ENCODE measurements around the gene RAB20.
"Not testable (repeated sequence)": the region's sequence is repeated elsewhere in the genome, so short reads cannot be mapped to it uniquely, and the experiment has no call there.

The RAB20 gene

DNA sequence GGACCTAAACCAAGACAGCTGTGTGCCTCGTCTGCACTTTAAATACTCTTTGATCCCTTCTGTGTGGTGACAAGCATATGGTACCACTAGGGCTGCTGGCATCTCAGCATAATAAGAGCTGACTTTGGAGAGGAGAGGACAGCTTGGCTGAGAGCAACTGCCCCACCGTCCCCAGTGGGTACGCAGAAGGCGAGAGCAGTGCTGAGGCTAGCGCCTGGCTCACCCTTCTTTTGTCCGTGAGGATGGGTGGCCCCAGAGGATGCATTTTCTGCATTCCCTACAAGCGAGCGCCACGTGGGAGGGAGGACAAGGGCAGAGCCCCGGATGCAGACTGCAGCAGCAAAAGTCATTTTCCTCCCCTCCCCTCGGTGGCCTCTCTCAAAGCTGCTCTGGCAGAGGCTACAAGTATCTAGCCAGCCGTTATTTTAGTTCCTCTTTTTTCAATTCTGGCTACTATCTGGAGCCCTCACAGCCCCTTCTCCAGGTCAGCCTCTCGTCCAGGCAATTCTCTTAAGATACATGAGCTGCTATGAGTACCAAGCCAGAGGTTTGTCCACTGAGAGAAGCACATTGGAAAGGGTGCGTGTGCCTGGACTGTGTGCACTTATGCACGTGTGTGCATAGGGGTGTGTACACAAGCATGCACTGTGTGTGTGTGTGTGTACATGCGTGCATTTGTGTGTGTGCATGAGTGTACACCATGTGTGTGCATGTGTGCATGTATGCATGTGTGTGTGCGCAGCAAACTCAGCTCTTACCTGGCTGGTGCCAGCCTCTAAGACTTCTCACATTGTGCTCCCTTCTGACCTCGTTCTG, 51.3 kb downstream of the RAB20 start:
- DNase-seq (ENCODE audit: low read depth in 2 of 2, low spot score in 1 of 2) = no peak

- DNase-seq (ENCODE audit: low read depth in 2 of 2, low spot score in 1 of 2) = no peak
Observed at GRCh38 chr13:110509478-110509926, 52.0 kb downstream of the RAB20 start.

DNA sequence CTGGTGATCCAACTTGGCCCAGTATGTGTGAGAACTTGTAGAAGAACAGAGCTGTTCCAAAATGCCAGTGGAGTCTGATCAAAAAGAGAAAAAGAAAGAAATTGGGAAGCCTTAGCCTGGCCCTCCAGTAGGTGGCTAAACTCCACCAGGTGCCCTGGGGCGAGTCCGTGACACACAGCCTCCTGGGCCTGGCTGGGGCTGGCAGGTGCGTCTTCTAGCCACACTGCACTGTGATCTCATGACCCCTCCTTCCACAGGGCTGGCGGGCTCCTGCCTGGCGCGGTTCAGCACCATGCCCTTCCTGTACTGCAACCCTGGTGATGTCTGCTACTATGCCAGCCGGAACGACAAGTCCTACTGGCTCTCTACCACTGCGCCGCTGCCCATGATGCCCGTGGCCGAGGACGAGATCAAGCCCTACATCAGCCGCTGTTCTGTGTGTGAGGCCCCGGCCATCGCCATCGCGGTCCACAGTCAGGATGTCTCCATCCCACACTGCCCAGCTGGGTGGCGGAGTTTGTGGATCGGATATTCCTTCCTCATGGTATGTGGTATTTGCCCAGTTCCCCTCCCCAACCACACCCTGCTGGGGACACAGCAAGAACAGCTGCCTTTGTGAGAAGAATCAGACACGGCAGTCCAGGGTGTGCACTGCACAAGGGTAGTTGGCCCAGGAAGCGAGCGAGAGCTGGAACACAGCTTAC, 53.7 kb downstream of the RAB20 start:
- DNase-seq (ENCODE audit: low read depth in 2 of 2, low spot score in 1 of 2) = no peak

DNA sequence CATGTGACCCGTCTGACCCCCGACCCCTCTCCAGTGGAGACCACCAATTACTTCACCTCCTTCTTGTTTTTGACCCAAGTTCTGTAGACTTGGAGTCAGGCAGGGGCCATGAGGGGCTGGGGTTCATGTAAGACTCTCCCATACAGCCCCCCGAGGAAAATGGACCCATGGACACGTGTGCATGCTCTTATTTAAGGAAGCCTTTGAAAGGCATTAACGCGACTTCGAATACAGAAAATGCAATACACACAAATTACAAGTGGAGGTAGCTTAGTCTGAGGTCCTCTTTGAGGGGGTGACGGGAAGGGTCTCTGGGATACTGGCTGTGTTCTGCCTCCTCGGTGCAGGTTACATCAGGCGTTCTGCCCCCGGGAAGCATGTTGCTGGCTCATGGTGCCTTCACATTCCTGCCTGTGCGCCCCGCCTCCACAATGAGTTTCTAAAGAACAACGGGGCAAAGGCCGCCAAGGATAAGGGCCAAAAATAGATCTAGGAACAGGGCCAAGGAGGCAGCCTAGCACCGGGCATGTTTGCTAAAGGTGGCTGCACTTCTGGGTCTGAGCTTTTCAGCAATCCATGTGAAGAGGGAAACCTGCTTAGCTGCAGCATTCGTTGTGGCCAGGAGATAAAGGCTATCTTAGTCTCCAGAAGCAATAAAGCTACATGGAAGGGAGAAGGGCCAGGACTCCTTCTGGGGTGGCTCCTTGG, 54.5 kb downstream of the RAB20 start:
- DNase-seq (ENCODE audit: low read depth in 2 of 2, low spot score in 1 of 2) = no peak

- no peak for DNase-seq (ENCODE audit: low read depth in 2 of 2, low spot score in 1 of 2)
Observed at GRCh38 chr13:110506396-110506795, 55.1 kb downstream of the RAB20 start.

GRCh38 chr13:110505594-110505993, 55.9 kb downstream of the RAB20 start:
- no peak for DNase-seq (ENCODE audit: low read depth in 2 of 2, low spot score in 1 of 2)

DNA sequence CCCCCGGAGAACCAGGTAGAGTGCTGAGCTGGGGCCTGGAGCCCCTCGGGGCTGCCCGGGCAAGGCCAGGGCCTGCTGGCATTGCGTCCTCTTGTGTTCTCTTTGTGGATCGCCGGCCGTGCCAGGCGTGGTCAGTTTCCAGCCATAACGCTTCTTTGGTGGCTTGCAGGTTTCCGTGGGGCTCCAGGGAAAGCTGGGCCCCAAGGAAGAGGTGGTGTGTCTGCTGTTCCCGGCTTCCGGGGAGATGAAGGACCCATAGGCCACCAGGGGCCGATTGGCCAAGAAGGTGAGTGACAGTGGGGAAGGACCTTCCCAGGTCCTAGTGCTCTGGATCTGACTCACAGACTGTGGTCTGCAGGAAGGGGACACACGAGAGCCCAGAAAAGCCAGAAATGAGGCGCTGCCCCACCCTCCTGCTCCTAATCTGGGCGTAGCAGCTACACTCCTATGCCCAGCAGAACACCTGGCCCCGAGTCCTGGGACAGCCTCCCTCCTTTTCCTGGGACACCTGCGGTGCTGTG, 57.5 kb downstream of the RAB20 start:
- no peak for DNase-seq (ENCODE audit: low read depth in 2 of 2, low spot score in 1 of 2)

GRCh38 chr13:110503037-110503901, 58.3 kb downstream of the RAB20 start:
- DNase-seq (ENCODE audit: low read depth in 2 of 2, low spot score in 1 of 2) = no peak

- no peak for DNase-seq (ENCODE audit: low read depth in 2 of 2, low spot score in 1 of 2)
Observed at GRCh38 chr13:110501188-110501587, 60.3 kb downstream of the RAB20 start.

- no peak for DNase-seq (ENCODE audit: low read depth in 2 of 2, low spot score in 1 of 2)
Observed at GRCh38 chr13:110500341-110500740, 61.2 kb downstream of the RAB20 start.

GRCh38 chr13:110499621-110500281, 61.8 kb downstream of the RAB20 start:
- DNase-seq (ENCODE audit: low read depth in 2 of 2, low spot score in 1 of 2) = no peak

DNA sequence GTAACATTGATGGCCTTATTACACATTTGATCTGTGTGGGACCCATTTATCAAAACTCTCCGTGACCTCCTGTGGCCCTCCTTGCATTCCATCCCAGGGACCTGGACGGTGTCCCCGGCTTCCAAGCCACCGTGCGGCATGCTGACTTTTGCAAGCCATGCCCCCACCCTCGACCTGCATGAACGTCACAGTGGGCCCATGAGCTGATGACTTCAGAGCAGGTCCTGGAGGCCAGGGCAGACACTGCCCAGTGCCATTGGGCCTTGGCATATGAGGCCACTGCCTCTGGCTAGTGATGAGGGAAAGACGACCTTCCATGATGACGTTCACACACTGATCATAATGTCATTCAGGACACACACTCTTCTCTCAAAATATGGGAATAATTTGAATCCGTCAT, 62.8 kb downstream of the RAB20 start:
- DNase-seq (ENCODE audit: low read depth in 2 of 2, low spot score in 1 of 2) = no peak

DNA sequence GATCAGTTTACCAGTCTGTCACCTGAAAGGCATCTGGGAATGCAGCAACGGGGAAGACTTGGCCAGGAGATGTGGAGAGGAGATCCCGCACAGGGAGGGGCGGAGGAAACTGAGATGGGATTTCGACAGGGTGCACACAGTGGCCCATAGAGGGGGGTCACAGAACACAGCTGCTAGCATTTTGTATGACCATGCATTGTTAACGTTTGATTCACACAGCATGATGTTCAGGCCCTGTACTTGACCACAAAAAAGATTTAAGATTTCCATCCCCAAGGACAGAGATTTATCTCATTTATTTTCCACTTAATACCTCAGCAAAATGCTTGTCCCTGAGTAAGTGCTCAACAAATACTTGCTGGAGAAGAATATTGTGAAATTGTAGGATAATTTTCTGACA, 63.2 kb downstream of the RAB20 start:
- no peak for DNase-seq (ENCODE audit: low read depth in 2 of 2, low spot score in 1 of 2)

DNA sequence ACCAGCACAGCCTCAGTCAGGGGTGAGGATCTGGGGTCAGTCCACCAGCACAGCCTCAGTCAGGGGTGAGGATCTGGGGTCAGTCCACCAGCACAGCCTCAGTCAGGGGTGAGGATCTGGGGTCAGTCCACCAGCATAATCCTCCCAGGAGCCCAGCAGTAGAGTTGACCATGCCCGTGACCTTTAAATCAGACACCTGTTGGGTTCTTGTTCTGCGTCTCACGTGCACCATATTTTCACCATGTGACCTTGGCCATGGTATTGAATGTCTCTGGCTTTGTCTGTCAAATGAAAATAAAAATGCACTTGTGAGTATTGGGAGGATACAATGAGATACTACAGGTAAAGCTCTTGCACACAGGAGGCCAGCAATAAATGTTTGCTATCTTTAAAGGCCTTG, 63.6 kb downstream of the RAB20 start:
- not testable (repeated sequence) for DNase-seq (ENCODE audit: low read depth in 2 of 2, low spot score in 1 of 2)

DNA sequence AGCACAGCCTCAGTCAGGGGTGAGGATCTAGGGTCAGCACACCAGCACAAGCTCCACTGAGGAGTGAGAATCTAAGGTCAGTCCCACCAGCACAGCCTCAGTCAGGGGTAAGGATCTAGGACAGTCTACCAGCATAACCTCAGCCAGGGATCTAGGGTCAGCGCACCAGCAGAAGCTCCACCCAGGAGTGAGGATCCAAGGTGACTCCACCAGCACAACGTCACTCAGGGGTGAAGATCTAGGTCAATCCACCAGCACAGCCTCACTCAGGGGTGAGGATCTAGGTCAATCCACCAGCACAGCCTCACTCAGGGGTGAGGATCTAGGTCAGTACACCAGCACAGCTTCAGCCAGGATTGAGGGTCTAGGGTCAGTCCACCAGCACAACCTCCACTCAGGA, 64.5 kb downstream of the RAB20 start:
- no peak for DNase-seq (ENCODE audit: low read depth in 2 of 2, low spot score in 1 of 2)

DNA sequence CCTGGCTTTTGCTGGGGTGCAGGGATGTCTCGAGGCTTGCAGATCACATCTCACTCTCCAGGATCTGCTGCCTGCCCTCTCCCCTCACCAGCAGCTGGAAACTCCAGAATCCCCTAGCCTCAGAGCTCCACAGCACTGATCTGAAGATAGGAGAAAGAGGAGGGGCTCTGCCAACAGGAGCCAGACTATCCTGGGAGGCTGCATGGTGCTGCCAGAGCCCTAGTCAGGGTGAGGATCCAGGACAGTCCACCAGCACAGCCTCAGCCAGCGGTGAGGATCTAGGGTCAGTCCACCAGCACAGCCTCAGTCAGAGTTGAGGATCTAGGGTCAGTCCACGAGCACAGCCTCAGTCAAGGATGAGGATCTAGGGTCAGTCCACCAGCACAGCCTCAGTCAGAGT, 65.2 kb downstream of the RAB20 start:
- no peak for DNase-seq (ENCODE audit: low read depth in 2 of 2, low spot score in 1 of 2)

GRCh38 chr13:110495881-110496280, 65.6 kb downstream of the RAB20 start:
- DNase-seq (ENCODE audit: low read depth in 2 of 2, low spot score in 1 of 2) = no peak

GRCh38 chr13:110495376-110495775, 66.1 kb downstream of the RAB20 start:
- no peak for DNase-seq (ENCODE audit: low read depth in 2 of 2, low spot score in 1 of 2)

DNA sequence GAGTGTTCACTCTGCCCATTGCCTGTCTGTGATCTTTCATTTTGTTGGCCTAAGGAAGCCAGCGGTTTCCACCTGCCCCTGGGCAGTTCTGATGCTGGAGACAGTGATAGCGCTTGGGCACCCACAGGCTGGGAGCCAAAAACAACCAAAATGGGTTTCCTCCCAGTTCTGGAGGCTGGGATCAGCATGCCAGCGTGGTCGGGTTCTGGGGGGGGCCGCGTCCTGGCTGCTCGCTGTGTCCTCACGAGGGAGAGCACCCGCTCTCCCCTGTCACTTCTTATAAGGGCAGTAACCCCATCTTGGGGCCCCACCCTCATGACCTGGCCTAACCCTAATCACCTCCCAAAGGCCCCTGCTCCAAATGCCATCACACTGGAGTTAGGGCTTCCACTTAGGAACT, 67.9 kb downstream of the RAB20 start:
- DNase-seq (ENCODE audit: low read depth in 2 of 2, low spot score in 1 of 2) = no peak
